ENCODE results near the gene CAVIN2.

Gene CAVIN2

DNA sequence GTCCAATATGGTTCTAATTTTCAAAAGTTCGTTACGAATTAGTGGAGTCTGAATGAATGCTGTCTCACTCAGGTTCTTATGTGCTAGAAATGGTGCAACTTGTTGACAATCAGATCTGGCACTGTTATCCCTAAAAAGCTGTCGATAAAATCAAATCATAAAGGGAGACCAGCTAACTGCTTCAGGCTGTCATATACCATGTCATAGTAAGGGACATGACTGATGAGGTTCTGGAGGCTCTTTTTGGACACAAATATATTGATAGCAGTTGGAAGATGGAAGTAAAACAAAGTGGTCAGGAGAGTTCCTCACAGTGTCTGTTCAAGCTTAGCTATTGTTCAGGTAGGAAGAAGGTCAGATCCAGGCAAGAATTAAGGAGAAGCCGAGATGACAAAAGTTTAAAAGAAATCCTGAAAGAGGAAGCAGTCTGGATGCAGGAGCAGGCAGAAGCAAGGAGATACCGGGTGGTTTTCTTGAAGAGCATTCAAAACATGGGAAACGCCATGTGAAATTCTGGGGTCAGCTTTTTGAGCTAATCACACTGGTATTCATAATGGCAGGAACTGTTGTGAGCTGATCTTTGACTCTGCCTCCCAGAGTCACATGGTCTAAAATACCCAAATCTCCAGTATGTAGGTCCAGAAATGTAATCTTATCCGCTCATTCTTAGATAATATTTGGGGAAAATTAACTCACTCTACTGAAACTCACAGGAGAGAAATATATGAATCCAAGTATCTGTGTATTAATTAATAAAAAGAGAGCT, 9.4 kb upstream of the CAVIN2 start (continued):
- TF ChIP-seq ZNF768 (tag by site-specific recombination; IDR thresholded peaks at IDR 0.05) = no peak
- TF ChIP-seq KLF1 (tag by site-specific recombination; IDR thresholded peaks at IDR 0.05) = no peak
- TF ChIP-seq ZNF658 (tag by site-specific recombination; IDR thresholded peaks at IDR 0.05) = no peak
- no peak for TF ChIP-seq ZNF555 (tag by site-specific recombination; conservative IDR thresholded peaks at IDR 0.05)
- TF ChIP-seq, protein P1, sequence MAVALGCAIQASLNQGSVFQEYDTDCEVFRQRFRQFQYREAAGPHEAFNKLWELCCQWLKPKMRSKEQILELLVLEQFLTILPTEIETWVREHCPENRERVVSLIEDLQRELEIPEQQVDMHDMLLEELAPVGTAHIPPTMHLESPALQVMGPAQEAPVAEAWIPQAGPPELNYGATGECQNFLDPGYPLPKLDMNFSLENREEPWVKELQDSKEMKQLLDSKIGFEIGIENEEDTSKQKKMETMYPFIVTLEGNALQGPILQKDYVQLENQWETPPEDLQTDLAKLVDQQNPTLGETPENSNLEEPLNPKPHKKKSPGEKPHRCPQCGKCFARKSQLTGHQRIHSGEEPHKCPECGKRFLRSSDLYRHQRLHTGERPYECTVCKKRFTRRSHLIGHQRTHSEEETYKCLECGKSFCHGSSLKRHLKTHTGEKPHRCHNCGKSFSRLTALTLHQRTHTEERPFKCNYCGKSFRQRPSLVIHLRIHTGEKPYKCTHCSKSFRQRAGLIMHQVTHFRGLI (tag by site-specific recombination; IDR thresholded peaks at IDR 0.05) = no peak
- TF ChIP-seq ZNF544 (tag by site-specific recombination; IDR thresholded peaks at IDR 0.05) = no peak
- TF ChIP-seq KLF10 (tag by site-specific recombination; IDR thresholded peaks at IDR 0.05) = no peak
- no peak for TF ChIP-seq ZNF776 (tag by site-specific recombination; IDR thresholded peaks at IDR 0.05; ENCODE audit: borderline replicate concordance)
- no peak for TF ChIP-seq ZNF157 (tag by site-specific recombination; IDR thresholded peaks at IDR 0.05)

DNA sequence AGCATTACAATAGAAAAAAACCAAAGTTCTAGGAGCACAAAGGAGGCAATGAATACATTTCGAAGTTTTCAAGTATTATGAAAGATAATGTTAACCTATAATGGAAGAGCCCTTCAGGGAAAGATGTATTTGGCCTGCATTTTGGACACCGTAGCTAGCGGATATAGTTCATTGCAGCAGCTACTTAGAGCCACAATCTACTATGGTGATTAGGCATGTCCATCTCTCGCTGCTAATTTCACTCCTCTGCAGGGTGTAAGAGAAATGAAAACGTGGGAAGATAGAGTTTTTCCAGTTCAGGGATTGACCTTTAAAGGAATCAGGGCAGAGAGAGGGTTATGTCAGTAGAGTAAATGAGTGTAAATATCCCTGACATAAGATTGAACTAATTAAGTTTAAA, 8.5 kb upstream of the CAVIN2 start:
- H3K4me1 ChIP-seq (ENCODE audit: control insufficient read depth, insufficient read depth, low read length) = no peaks in the 10 kb centered on the region
- no peaks in the 10 kb centered on the region for H3K9me3 ChIP-seq (ENCODE audit: control insufficient read depth, insufficient read depth, low read depth, low read length)
- POLR2A ChIA-PET = no interaction called here
- CTCF ChIA-PET = interaction anchor here (1.0 kb wide), 1 partner anchor 43 kb away, joined by 3 read pairs; no protein-coding TSS in a partner anchor
- H3K27ac ChIP-seq (ENCODE audit: extremely low read depth, low read depth, low read length) = no peak overlapping the region
- TF ChIP-seq ZNF341 (tag by site-specific recombination; IDR thresholded peaks at IDR 0.05; ENCODE audit: low read depth) = no peak
- TF ChIP-seq, protein P2, sequence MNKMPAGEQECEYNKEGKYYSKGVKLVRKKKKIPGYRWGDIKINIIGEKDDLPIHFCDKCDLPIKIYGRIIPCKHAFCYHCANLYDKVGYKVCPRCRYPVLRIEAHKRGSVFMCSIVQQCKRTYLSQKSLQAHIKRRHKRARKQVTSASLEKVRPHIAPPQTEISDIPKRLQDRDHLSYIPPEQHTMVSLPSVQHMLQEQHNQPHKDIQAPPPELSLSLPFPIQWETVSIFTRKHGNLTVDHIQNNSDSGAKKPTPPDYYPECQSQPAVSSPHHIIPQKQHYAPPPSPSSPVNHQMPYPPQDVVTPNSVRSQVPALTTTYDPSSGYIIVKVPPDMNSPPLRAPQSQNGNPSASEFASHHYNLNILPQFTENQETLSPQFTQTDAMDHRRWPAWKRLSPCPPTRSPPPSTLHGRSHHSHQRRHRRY (tag by site-specific recombination; IDR thresholded peaks at IDR 0.05) = no peak
- H3K36me3 ChIP-seq (ENCODE audit: control insufficient read depth in 2 of 2, insufficient read depth in 1 of 2, low read length in 2 of 2) = no peaks in the 10 kb centered on the region
- H3K4me3 ChIP-seq (ENCODE audit: low read depth, low read length) = no peak overlapping the region

DNA sequence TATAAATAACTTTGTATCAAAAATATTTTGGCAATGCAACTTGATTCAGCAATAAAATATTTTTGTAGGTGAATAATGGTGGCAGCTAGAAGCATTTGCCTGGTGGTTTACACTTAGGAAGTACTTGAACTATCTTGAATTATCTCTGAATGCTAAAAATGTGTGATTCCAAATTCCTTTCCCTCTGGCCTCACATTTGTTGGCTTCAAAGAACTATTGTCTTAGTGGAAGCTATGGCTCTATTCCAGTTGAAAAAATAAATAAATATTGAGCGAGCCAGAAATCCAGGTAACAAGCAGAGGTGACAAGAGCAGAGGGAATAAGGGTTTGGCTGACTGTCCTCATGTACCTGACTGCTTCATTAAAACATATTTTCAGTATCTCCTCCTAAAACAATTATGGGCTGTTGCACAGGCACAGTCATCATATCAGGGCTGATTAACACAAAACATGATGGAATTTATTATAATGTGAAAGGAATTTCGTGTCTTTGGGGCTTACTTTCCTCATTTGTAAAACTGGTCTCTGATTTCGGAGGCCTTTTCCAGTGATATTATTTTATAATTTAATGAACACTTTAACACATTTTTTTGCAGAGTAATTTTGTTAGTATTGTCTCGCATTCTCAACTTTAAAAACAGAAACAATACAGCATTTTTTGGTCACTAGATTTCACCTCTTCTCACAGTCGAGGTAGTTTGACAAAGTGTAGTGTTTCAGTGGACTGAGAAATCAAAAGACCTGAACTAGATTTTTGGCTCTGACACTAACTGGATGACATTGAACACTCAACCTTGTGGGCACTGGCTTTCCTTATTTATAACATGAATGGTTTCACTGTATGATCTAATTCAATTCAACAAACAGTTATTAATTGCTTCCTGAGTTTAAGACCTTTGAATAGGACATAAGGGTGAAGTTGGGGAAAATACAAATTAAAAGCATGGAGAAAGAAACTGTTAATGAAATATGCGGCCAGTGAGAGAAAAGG, 7.8 kb upstream of the CAVIN2 start:
- TF ChIP-seq ZNF843 (tag by site-specific recombination; IDR thresholded peaks at IDR 0.05) (no peak), ZNF302 (tag by site-specific recombination; IDR thresholded peaks at IDR 0.05; ENCODE audit: low read depth) (no peak), ZNF146 (tag by site-specific recombination; IDR thresholded peaks at IDR 0.05) (no peak), ZNF324 (tag by site-specific recombination; IDR thresholded peaks at IDR 0.05) (no peak), ZNF114 (tag by site-specific recombination; IDR thresholded peaks at IDR 0.05) (no peak), ZNF626 (tag by site-specific recombination; IDR thresholded peaks at IDR 0.05) (no peak), ZFP3 (tag by site-specific recombination; IDR thresholded peaks at IDR 0.05; ENCODE audit: low read depth) (no peak), KLF1 (tag by site-specific recombination; IDR thresholded peaks at IDR 0.05) (no peak), ZNF2 (tag by site-specific recombination; IDR thresholded peaks at IDR 0.05) (no peak), ZFHX2 (tag by site-specific recombination; conservative IDR thresholded peaks at IDR 0.05) (no peak)
- TF ChIP-seq, protein P3, sequence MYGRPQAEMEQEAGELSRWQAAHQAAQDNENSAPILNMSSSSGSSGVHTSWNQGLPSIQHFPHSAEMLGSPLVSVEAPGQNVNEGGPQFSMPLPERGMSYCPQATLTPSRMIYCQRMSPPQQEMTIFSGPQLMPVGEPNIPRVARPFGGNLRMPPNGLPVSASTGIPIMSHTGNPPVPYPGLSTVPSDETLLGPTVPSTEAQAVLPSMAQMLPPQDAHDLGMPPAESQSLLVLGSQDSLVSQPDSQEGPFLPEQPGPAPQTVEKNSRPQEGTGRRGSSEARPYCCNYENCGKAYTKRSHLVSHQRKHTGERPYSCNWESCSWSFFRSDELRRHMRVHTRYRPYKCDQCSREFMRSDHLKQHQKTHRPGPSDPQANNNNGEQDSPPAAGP (tag by site-specific recombination; IDR thresholded peaks at IDR 0.05) = no peak
- TF ChIP-seq, protein P2 (tag by site-specific recombination; IDR thresholded peaks at IDR 0.05) = no peak
- no peak overlapping the region for H3K27ac ChIP-seq (ENCODE audit: extremely low read depth, low read depth, low read length)
- no peaks in the 10 kb centered on the region for H3K36me3 ChIP-seq (ENCODE audit: control insufficient read depth in 2 of 2, insufficient read depth in 1 of 2, low read length in 2 of 2)
- H3K4me1 ChIP-seq (ENCODE audit: control insufficient read depth, insufficient read depth, low read length) = no peaks in the 10 kb centered on the region
- H3K9me3 ChIP-seq (ENCODE audit: control insufficient read depth, insufficient read depth, low read depth, low read length) = no peaks in the 10 kb centered on the region
- no peak overlapping the region for H3K4me3 ChIP-seq (ENCODE audit: low read depth, low read length)
- ChIA-PET POLR2A (no interaction called here), CTCF (interaction anchor here (1.0 kb wide), 2 partner anchors 42 to 308 kb away, joined by 3 read pairs; no protein-coding TSS in a partner anchor)

All from HEK293 (cell line).